Panc1 (cell line): Measurements from ENCODE around the gene BRINP3. TPM values are rescaled to one million over a fixed set of nuclear protein-coding genes. Genes with fewer than 3 reads are reported as not detected.

Source experiments
- ATAC-seq: fragments of 200-7000 bp; cut with Tn5 transposase; 2 replicates; pipeline ENCODE4 v1.9.1; 2020; ENCODE audit warnings: mild to moderate bottlenecking, moderate library complexity
- BruUV-seq: library from RNA; stranded (reverse); fragments of 400-500 nt; replicated peaks from 2 replicates; lab custom pipeline; 2021; lab: Mats Ljungman, UMichigan
- CTCF ChIA-PET: fragments of 300-600 bp; sonication (Branson Sonifier 250); formaldehyde crosslinking; loops from one replicate; lab custom pipeline; 2022; ENCODE audit warnings: antibody characterized with exemption; lab: Charles Lee
- POLR2A ChIA-PET: fragments of 300-600 bp; sonication (Branson Sonifier 250); formaldehyde crosslinking; loops from one replicate; lab custom pipeline; 2022; ENCODE audit warnings: antibody characterized with exemption; lab: Charles Lee
- DNase-seq: peaks from one replicate; pipeline ENCODE4 v3.0.0-alpha.2; 2010; ENCODE audit warnings: low read depth, low spot score
- H3K27ac ChIP-seq: 2 replicates; pipeline ENCODE4 v1.5.1; 2011; ENCODE audit warnings: mild to moderate bottlenecking, low read length, inconsistent platforms
- H3K27me3 ChIP-seq: fragments of 200-500 bp; sonication (Bioruptor generic); 2 replicates; pipeline ENCODE4 v1.6.0; 2014; ENCODE audit warnings: low read length, inconsistent platforms; ENCODE audit not compliant: control insufficient read depth, insufficient read depth
- H3K36me3 ChIP-seq: fragments of 200-500 bp; sonication (Bioruptor generic); 2 replicates; pipeline ENCODE4 v1.5.1; 2014; ENCODE audit warnings: inconsistent platforms, mild to moderate bottlenecking, low read length, moderate library complexity; ENCODE audit not compliant: control insufficient read depth, insufficient read depth
- H3K4me1 ChIP-seq: 2 replicates; pipeline ENCODE4 v1.5.1; 2011; ENCODE audit warnings: inconsistent platforms, mild to moderate bottlenecking, low read length, moderate library complexity; ENCODE audit not compliant: control insufficient read depth, insufficient read depth
- H3K4me3 ChIP-seq, 2 experiments: 2 replicates each; pipeline ENCODE4 v1.5.1; 2011 to 2012; ENCODE audit warnings: low read depth in 2 of 2, low read length in 2 of 2, mild to moderate bottlenecking in 2 of 2, inconsistent platforms in 1 of 2, moderate library complexity in 1 of 2
- H3K9me3 ChIP-seq: fragments of 200-500 bp; sonication (Bioruptor generic); 2 replicates; pipeline ENCODE4 v1.5.1; 2014; ENCODE audit warnings: low read depth, mild to moderate bottlenecking, inconsistent platforms, low read length, moderate library complexity; ENCODE audit not compliant: control insufficient read depth, insufficient read depth
- CTCF ChIP-seq: fragments of 450-650 bp; IDR thresholded peaks from 2 replicates; pipeline ENCODE4 v1.5.1; 2017; ENCODE audit warnings: mild to moderate bottlenecking
- POLR2AphosphoS5 ChIP-seq: IDR thresholded peaks from 2 replicates; pipeline ENCODE4 v1.6.1; 2012; ENCODE audit warnings: mild to moderate bottlenecking, low read depth, low read length, moderate library complexity
- REST ChIP-seq, 2 experiments: IDR thresholded peaks; 2 replicates each; pipeline ENCODE4 v1.6.1; 2011 to 2012; ENCODE audit warnings: low read depth in 2 of 2, control low read depth in 1 of 2, low read length in 1 of 2, mild to moderate bottlenecking in 1 of 2, moderate library complexity in 1 of 2; ENCODE audit not compliant: insufficient read depth in 1 of 2
- SIN3A ChIP-seq: IDR thresholded peaks from 2 replicates; pipeline ENCODE4 v1.6.1; 2012; ENCODE audit warnings: low read depth, mild to moderate bottlenecking, low read length, moderate library complexity, borderline replicate concordance; ENCODE audit not compliant: insufficient read depth
- TCF7L2 ChIP-seq: IDR thresholded peaks from 2 replicates; pipeline ENCODE4 v1.6.1; 2011; ENCODE audit warnings: mild to moderate bottlenecking, low read depth, low read length, inconsistent platforms
- in situ Hi-C: cut with HindIII; loops from 2 replicates; pipeline ENCODE4 v1.10.0; 2016; ENCODE audit warnings: low sequenced_read_pairs, low pct_unique_long_range_greater_than_20kb
- intact Hi-C: fragments of 100-400 bp; cut with micrococcal nuclease; formaldehyde crosslinking; loops from one replicate; pipeline ENCODE4 v1.10.0; 2022; ENCODE audit not compliant: unreplicated experiment
- total RNA-seq: library from RNA; stranded (reverse); gene quantifications from one replicate; pipeline ENCODE4 v1.2.1, GENCODE V29; 2021; ENCODE audit not compliant: unreplicated experiment

BRINP3 gene
- total RNA-seq, 1 experiment from 2014 or later: 1.0 TPM

GRCh38 chr1:190452272-190452848, 25.3 kb downstream of the BRINP3 start:
- ATAC-seq (no peak), DNase-seq (no peak)
- no peak overlapping the region for H3K4me3 ChIP-seq
- H3K9me3 ChIP-seq: no peaks in the 10 kb centered on the region
- CTCF ChIA-PET: no interaction called here
- H3K4me1 ChIP-seq: no peaks in the 10 kb centered on the region
- no peak for TF ChIP-seq REST (IDR thresholded peaks at IDR 0.05; ENCODE audit: insufficient read depth in 1 of 2, low read depth in 2 of 2, low read length in 1 of 2)
- no peak for TF ChIP-seq POLR2AphosphoS5
- TF ChIP-seq SIN3A: no peak
- no peak for TF ChIP-seq CTCF
- no peak for TF ChIP-seq TCF7L2
- in situ Hi-C loops: no loop called here
- H3K27me3 ChIP-seq: no peaks in the 10 kb centered on the region
- intact Hi-C loops: no loop called here
- POLR2A ChIA-PET: no interaction called here
- BruUV-seq: no TSS peak
- no peak overlapping the region for H3K27ac ChIP-seq
- H3K36me3 ChIP-seq: no peaks in the 10 kb centered on the region; the same call in 1 of the 2 replicates

GRCh38 chr1:190444464-190444863, 33.2 kb downstream of the BRINP3 start:
- Histone ChIP-seq H3K4me3 (no peak overlapping the region), H3K27me3 (no peaks in the 10 kb centered on the region), H3K4me1 (no peaks in the 10 kb centered on the region), H3K27ac (no peak overlapping the region), H3K36me3 (no peaks in the 10 kb centered on the region; the same call in 1 of the 2 replicates), H3K9me3 (no peaks in the 10 kb centered on the region)
- ChIA-PET CTCF (no interaction called here), POLR2A (no interaction called here)
- intact Hi-C loops (no loop called here), in situ Hi-C loops (no loop called here)
- DNase-seq (no peak), ATAC-seq (no peak)
- no TSS peak for BruUV-seq
- TF ChIP-seq REST (IDR thresholded peaks at IDR 0.05; ENCODE audit: insufficient read depth in 1 of 2, low read depth in 2 of 2, low read length in 1 of 2): no peak
- TF ChIP-seq CTCF: no peak
- no peak for TF ChIP-seq SIN3A
- no peak for TF ChIP-seq TCF7L2
- no peak for TF ChIP-seq POLR2AphosphoS5
